GM18519 (cell line): ENCODE measurements around the gene NTHL1.

ENCODE experiments used
- ATAC-seq: cut with Tn5 transposase; IDR thresholded peaks from one replicate; pipeline ENCODE4 v1.9.1; 2021; ENCODE audit warnings: mild to moderate bottlenecking, moderate library complexity; ENCODE audit not compliant: unreplicated experiment, low FRiP score

Gene NTHL1

DNA sequence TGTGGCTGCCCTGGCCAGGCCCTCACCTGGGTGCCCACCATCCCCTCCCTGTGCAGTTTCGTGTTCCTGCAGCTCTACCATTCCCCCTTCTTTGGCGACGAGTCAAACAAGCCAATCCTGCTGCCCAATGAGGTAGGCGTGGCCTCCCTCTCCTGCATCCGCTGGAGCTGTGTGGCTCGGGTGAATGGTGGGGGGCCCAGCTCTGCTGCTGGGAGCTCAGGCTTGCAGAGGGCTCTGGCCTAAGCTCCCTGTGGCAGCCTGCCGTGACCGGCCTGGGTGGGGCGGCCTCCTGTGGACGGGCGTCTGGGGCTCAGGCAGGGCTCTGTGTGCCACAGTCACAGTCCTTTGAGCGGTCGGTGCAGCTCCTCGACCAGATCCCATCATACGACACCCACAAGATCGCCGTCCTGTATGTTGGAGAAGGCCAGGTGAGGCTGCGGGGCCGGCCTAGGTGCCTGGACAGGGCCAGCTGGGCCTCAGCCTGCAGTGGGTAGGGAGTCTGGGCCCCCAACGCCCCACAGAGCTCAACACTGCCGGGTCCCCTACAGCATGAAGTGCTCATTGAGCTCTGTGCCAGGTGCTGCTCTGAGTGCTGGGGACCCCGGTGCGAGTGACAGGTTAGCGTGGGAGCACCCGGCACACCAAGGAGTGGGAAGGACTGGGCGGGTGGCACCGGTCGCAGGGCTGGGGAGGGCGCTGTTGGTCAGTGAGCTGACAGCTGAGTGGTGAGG lies 37.4 kb upstream of the NTHL1 start:
- no peak for ATAC-seq

DNA sequence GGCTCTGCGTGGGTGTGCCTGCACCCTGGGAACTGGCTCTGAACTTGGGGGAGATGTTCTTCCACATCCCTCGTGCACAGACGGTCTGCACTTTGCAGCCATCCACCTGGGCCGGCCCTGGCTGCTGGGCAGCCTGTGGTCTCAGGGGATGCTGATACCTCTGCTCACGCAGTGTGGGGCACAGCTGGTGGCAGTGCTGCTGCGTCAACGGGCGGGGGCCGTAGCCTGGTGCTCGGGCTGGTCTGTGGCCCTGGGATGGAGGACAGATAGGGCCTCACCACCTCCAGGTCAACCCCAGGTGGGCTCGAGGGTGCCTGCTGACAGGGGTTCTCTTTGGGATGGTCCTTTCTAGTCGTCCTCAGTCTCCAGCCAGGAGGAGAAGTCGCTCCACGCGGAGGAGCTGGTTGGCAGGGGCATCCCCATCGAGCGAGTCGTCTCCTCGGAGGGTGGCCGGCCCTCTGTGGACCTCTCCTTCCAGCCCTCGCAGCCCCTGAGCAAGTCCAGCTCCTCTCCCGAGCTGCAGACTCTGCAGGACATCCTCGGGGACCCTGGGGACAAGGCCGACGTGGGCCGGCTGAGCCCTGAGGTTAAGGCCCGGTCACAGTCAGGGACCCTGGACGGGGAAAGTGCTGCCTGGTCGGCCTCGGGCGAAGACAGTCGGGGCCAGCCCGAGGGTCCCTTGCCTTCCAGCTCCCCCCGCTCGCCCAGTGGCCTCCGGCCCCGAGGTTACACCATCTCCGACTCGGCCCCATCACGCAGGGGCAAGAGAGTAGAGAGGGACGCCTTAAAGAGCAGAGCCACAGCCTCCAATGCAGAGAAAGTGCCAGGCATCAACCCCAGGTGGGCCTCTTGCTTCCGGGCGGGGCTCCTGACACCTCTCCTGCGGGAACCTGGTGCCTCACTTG lies 36.5 kb upstream of the NTHL1 start:
- no peak for ATAC-seq

DNA sequence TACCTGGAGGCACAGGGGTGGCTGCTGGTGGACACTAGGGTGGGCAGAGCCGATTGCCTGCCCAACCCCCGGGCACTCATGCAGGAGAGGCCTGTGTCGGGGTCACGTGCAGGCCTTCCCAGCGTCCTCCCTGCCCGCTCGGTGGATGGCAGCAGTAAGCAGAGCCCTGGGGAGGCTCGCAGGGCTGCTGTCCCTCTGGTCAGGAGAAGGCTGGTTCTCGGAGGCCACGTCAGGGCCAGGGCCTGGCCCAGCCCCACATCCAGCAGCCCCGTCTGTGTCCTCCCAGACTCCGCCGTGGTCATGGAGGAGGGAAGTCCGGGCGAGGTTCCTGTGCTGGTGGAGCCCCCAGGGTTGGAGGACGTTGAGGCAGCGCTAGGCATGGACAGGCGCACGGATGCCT lies 35.8 kb upstream of the NTHL1 start:
- ATAC-seq: no peak

DNA sequence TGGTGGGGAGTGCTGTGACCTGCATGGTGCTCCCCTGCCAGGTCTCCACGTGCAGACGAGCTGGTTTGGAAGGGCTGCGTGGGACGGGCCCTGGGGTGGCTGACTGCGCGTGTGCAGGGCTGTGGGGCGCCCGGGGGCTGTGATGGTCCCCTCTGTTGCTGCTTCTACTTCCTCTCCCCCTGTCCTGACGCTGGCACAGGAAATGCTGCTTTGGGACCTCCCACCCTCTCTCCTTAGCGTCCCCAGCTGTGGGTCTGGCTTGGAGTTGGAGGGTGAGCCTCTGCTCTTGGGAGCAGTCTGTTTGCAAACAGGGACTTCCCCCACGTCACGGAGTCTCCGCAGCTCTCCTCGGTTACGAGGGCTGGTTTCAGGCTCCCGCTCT lies 35.3 kb upstream of the NTHL1 start:
- ATAC-seq: no peak

DNA sequence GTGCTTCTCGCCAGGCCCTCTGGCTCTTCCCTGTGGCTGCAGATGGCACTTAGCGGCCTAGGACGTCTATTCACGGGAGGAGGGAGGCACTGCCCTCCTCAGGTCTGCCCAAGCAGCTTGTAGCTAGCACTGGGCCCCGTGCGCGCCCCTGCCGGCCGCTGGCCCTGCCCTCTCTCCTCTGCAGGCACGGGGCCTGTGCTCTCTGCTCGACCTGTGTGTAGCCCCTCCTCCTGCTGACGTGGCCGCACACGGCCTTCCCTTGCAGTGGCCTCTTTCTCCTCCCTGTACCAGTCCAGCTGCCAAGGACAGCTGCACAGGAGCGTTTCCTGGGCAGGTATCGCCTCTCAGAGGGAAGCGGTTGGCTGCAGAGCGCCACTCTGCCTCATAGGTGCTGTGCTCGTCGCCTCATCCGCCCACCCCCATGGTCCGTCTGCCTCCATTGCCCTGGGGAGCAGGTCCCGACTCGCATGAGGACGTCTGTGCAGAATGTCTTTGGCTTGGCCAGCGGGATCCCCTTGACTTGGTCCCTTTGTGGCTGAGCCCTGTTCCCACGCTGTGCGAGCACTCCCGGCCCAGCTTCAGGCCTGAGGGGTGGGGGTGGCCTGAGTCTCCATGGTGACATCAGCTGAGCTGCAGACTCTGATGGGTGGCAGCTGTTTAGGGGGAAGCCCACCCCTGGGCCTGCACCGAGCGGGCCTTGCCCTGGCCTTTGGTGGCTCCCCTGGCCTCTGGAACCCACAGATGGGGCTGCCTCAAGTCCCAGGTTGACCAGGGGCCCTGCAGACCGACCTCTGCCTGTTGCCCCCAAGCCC lies 34.7 kb upstream of the NTHL1 start:
- ATAC-seq: no peak

DNA sequence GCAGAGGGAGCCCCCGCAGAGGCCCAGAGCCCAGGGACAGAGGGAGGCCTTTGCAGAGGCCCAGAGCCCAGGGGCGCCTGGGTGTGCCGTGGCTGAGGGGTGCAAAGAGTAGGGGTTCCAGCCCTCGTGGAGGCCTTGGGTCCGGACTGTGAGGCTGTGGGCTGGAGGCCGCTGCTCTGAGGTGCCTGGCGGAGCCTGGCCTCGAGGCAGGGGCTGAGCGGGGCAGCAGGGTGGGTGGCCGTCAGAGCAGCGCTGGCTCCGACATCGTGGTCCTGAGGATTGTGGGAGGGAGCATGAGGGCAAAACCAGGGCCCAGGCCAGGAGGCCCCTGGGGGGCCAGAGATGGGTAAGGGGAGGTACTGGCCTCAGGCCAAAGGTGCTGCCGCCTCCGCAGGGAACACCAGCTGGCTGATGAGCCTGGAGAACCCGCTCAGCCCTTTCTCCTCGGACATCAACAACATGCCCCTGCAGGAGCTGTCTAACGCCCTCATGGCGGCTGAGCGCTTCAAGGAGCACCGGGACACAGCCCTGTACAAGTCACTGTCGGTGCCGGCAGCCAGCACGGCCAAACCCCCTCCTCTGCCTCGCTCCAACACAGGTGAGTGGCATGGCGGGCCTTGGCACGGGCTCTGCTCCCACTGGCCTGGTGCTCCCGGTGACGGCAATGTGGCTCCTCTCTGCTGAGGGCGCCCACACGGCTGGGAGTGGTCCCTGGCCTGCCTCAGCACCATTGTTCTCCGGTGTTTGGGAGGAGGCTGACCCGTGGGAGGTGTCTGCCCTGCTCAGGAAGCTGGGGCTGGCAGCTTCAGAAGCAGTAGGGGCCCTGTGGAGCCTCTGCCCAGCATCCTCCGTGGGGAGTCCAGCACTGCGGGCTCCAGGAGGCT lies 33.8 kb upstream of the NTHL1 start:
- ATAC-seq: no peak

DNA sequence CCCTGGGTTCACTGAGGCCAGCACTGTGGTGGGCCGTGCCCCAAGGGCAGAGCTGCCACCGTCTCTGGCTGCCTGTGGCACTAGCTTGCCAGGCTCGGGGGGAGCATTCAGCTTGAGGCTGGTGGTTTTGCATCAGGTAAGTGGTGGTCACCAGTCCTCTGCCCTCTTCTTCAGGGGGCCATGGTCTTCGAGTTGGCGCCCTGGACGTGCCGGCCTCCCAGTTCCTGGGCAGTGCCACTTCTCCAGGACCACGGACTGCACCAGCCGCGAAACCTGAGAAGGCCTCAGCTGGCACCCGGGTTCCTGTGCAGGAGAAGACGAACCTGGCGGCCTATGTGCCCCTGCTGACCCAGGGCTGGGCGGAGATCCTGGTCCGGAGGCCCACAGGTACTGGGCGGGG lies 32.4 kb upstream of the NTHL1 start:
- ATAC-seq: no peak

DNA sequence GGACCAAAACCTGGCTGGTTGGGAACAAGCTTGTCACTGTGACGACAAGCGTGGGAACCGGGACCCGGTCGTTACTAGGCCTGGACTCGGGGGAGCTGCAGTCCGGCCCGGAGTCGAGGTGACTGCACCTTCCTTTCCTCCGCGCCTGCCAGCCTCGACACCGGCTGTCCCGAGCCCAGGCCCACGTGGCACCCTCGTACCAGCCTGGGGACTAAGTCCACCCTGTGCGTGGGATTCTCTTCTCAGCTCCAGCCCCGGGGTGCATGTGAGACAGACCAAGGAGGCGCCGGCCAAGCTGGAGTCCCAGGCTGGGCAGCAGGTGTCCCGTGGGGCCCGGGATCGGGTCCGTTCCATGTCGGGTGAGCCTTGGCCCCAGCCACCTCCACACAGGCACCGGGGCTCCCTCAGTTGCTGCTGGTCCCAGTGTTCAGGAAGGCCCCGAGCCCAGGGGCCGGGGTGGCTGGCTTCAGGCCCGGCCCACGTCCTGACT lies 31.7 kb upstream of the NTHL1 start:
- ATAC-seq: no peak

DNA sequence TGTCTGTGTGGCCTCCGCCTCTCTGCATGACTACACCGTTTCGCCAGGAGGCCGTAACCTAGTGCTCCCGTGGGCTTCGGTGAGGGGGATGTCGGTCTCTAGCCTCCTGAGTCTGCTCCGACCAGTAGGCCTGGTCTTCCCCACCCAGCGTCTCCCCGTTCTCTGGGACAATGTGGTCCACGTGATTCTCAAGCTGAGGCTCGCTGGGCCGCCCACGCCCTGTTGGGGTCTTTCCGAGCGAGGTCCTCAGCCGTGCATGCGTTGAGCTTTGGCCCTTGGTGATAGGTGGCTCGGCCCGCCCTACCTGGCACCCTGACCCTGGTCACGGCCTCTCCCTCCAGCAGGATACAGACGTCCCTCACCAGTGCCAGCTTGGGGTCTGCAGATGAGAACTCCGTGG lies 31.1 kb upstream of the NTHL1 start:
- ATAC-seq: no peak

DNA sequence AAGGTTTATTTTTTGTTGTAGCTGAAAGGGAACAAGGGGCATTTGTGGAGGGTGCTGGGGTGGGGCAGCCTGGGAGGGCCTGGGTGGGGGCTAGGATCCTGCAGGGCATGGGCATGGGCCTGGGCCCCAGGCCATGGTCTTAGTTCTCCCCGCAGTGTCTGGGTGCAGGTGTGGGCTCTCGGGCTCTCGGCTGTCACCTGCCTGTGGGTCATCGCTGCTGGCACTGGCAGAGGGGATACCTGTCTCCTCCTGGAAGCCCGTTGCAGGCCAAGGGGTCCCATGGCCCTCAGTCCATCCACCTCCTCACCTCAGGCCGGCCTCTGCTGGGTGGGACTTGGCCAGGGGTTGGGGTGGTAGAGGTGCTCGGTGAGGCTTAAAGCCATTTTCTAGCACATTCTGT lies 30.5 kb upstream of the NTHL1 start:
- no peak for ATAC-seq

DNA sequence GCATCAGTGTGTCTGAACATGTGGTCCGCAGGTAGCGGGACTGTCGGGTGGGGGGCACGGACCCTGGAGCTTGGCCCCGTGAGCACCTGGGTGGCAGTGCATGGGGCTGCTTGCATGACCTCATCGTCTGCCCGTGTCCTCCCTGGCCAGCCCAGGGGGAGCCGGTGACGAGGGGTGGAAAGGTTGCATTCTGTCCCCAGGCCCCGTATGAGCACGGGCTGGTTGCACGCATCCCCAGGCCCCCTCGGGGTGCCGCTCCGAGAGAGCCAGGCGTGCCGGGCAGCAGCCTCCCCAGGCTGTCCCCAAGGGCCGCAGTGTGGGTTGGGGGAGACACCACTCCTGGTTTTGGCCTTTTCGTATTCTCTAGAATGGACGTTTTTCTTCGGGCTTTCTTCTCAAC lies 30.1 kb upstream of the NTHL1 start:
- ATAC-seq: no peak

DNA sequence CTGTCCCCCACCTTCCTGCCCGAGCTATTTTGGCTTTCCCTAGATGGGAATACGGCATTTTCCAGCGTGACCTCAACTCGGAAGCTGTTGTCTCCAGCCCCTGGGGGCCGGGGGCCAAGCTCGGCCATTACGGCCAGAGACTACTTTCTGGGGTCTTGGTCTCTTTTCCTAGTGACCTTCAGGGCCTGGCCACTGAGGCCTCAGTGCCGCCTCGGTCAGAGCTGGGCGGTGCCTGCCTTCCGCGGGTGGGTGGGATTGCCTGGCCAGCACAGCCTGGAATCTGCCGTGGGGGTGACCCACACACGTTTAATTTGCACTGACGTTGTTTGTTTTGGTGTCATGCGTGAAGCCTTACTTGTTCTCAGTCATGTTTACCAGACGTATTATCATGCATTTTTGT lies 29.4 kb upstream of the NTHL1 start:
- no peak for ATAC-seq

DNA sequence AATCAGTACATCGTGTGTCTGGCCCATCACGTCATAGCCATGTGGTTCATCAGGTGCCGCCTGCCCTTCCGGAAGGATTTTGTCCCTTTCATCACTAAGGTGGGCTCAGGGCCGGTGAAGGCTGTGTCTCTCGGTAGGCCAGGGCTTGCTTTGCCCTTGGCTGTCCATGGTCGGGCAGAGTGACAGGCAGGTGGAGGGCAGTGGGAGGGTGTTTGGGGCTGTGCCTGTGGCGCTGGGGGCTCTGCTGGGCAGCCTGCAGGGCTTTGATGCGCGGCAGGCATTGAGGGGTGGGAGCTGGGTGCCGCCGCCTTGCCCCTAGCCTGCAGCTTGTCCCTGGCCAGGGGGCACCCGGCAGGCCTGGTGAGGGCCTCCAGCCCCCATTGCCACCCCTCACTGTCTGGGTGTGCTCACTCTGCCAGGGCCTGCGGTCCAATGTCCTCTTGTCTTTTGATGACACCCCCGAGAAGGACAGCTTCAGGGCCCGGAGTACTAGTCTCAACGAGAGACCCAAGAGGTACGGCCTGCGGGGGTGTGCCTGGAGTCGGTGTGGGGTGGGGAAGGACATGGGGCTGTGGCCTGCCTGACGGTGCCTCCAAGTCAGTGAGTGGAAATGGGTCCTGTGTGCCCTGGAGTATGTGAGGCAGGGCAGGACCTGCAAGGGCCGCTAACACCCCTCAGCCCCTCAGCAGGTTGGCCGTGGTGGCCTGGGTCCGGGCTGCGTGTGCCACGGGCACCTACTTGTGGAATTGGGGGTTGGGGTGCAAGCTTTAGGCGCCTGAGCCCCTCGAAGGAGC lies 28.6 kb upstream of the NTHL1 start:
- ATAC-seq: no peak

DNA sequence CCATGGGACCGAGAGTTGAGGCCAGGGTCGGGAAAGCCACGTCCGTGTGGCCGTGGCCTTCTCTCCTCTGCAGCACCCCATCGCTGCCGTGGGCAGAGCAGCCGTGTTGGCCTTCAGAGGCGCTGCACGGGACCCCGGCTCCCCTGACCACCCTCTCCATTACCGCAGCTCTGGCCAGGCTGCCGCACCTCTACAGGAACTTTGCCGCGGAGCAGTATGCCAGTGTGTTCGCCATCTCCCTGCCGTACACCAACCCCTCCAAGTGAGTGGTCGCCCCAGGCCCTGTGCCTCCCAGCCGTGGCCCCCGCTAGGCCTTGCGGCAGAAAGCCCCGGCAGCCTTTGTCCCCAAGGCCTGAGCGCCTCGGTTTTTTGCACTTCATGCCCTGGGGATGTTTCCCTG lies 28.0 kb upstream of the NTHL1 start:
- no peak for ATAC-seq

DNA sequence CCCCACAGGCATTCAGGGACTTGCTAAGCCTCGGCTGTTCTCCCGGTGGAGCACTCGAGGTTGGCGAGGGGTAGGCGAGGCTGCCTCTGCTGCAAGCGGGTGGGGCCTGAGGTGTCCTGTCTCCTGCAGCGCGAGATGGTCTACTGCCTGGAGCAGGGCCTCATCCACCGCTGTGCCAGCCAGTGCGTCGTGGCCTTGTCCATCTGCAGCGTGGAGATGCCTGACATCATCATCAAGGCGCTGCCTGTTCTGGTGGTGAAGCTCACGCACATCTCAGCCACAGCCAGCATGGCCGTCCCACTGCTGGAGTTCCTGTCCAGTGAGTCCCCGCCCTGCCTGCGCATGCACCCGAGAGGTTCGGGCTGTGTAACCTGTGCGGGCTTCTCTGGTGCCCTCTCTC lies 26.4 kb upstream of the NTHL1 start:
- ATAC-seq: no peak

DNA sequence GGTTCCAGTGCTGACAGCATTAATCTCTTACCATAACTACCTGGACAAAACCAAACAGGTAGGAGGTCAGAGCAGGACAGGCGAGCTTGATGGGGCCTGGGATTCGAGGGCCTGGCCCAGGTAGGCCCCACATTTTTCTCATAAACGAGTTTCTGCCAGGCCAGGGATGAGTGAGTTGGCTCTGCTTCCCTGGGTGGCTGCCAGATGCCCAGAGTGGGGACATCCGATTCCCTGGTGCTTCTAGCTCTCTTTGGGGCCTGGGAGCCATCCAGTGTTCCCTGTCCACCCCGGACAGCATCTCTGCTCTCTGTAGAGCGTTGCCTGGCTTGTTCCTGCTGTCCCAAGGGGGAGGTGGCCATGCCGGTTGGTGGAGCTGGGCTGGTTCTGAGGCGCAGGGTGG lies 25.3 kb upstream of the NTHL1 start:
- ATAC-seq: no peak

DNA sequence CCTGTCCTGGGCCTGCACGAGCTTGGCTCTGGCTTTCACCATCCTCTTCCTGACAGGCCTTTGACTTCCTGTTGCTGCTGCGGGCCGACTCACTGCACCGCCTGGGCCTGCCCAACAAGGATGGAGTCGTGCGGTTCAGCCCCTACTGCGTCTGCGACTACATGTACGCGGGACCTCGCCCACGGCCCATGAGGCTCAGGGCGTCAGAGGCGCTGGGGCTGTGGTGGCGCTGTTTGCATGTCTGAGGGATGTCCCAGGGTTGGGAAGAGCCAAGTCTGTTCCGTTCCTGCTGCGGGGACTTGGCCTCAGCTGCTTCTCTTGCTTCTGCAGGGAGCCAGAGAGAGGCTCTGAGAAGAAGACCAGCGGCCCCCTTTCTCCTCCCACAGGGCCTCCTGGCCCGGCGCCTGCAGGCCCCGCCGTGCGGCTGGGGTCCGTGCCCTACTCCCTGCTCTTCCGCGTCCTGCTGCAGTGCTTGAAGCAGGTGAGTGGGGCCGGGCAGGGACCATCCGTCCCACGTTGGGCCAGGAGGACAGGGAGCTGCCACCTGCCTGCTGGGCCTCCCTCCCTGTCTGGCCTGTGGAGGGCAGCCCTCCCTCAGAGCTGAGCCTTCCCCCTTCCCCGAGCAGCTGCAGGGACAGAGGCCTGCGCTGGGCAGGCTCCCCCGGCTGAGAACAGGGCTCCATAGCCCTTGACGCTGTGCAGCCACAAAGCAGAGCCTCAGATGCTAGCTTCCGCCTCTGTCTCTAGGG lies 24.0 kb upstream of the NTHL1 start:
- ATAC-seq: no peak

DNA sequence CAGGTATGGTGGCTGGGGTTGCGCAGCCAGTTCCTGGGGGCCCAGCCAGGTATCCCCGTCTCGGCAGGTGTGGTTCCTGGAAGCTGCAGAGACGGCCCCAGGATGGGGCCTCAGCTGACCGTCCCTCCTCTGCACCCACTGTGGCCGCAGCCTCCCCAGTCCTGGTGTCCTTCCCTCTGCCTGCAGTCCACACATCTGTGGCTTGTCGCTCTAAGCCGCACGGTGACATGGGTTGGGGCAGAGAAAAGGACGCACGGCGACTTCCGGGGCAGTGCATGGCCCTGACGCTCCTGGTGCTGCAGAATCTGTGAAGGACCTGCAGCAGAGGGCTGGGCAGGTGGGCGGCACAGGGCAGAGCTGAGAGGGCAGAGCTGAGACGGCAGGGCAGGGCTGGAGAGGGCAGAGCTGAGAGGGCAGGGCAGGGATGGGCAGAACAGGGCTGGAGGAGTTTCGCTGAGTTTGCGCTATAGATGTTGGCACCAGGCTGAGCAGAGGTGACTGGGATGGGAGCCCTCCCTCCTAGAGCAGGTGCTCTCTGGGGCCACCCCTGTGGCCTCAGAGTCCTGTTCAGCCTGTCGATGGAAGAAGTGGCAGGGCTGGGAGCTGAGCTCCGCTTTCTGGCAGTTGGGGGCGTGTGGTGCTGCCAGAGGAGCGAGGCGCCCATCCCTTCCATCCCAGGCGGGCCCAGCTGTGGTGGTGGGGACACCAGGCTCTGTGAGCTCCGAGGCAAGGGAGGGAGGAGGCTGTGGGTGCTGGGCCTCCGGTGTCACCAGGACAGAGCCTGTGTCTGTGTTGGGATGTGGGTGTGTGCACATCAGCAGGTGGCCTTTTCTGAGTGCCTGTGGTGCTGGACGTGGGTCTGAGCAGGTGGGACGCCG lies 23.2 kb upstream of the NTHL1 start:
- no peak for ATAC-seq
